ENCODE results near the gene MICB.

- TF ChIP-seq CTCF (IDR thresholded peaks at IDR 0.05), result no peak
- TF ChIP-seq EZH2 (IDR thresholded peaks at IDR 0.05; ENCODE audit: borderline replicate concordance, insufficient read depth, low read depth, low read length, poor library complexity, severe bottlenecking), result no peak
These were observed 50.6 kb downstream of the MICB start for GRCh38 chr6:31548544-31548873.
